Caco-2 (cell line): ENCODE measurements around the gene ADAMTS2. TPM values are rescaled to one million over a fixed set of nuclear protein-coding genes. Genes with fewer than 3 reads are reported as not detected.

Experiments used
- BruUV-seq: library from RNA; stranded (reverse); fragments of 400-500 nt; replicated peaks from 2 replicates; lab custom pipeline; 2021; lab: Mats Ljungman, UMichigan
- CTCF ChIA-PET: fragments of 300-600 bp; sonication (Branson Sonifier 250); formaldehyde crosslinking; loops from one replicate; lab custom pipeline; 2022; ENCODE audit warnings: antibody characterized with exemption; lab: Charles Lee
- POLR2A ChIA-PET: fragments of 300-600 bp; sonication (Branson Sonifier 250); formaldehyde crosslinking; loops from one replicate; lab custom pipeline; 2022; ENCODE audit warnings: antibody characterized with exemption; lab: Charles Lee
- DNase-seq, 2 experiments: peaks; one replicate each; pipeline versions ENCODE4 v3.0.0 to v3.0.0-alpha.2; 2020 to 2022
- H3K27me3 ChIP-seq: replicated peaks from 2 replicates; pipeline ENCODE4 v1.6.0; 2011; ENCODE audit warnings: low read length; ENCODE audit not compliant: control insufficient read depth, insufficient read depth
- H3K36me3 ChIP-seq: 2 replicates; pipeline ENCODE4 v1.5.1; 2011; ENCODE audit warnings: low read length; ENCODE audit not compliant: control insufficient read depth, insufficient read depth
- H3K4me1 ChIP-seq: fragments of 250-450 bp; sonication (Bioruptor Pico); 2 replicates; pipeline ENCODE4 v1.5.1; 2020; ENCODE audit warnings: mild to moderate bottlenecking
- H3K4me3 ChIP-seq: 2 replicates; pipeline ENCODE4 v1.5.1; 2011; ENCODE audit warnings: low read depth, mild to moderate bottlenecking, control low read depth, low read length
- H3K9me3 ChIP-seq: fragments of 250-450 bp; sonication (Bioruptor Pico); 2 replicates; pipeline ENCODE4 v1.5.1; 2020; ENCODE audit warnings: mild to moderate bottlenecking, moderate library complexity
- H3K27ac Mint-ChIP-seq: one replicate; pipeline ENCODE4 v1.8.0; 2022; ENCODE audit warnings: mixed read lengths; ENCODE audit not compliant: unreplicated experiment
- H3K27me3 Mint-ChIP-seq: one replicate; pipeline ENCODE4 v1.8.0; 2022; ENCODE audit warnings: mixed read lengths; ENCODE audit not compliant: insufficient read depth, unreplicated experiment
- H3K36me3 Mint-ChIP-seq: one replicate; pipeline ENCODE4 v1.8.0; 2022; ENCODE audit warnings: mild to moderate bottlenecking, mixed read lengths; ENCODE audit not compliant: insufficient read depth, unreplicated experiment
- H3K4me1 Mint-ChIP-seq: one replicate; pipeline ENCODE4 v1.8.0; 2022; ENCODE audit warnings: low read depth, mixed read lengths; ENCODE audit not compliant: unreplicated experiment
- H3K4me3 Mint-ChIP-seq: one replicate; pipeline ENCODE4 v1.8.0; 2022; ENCODE audit warnings: mild to moderate bottlenecking, moderate library complexity, mixed read lengths; ENCODE audit not compliant: unreplicated experiment
- H3K9me3 Mint-ChIP-seq: one replicate; pipeline ENCODE4 v1.8.0; 2022; ENCODE audit warnings: mixed read lengths; ENCODE audit not compliant: unreplicated experiment
- intact Hi-C: fragments of 100-400 bp; cut with micrococcal nuclease; formaldehyde crosslinking; loops from one replicate; pipeline ENCODE4 v1.10.0; 2022; ENCODE audit not compliant: unreplicated experiment
- total RNA-seq: library from RNA; stranded (reverse); gene quantifications from 2 replicates; pipeline ENCODE4 v1.2.3, GENCODE V29; 2022
- TF ChIP-seq, protein P1 (sequence below), 2 experiments: fragments of 200-600 bp in 1 of 2; IDR thresholded peaks; 1 replicate in 1 of 2; 2 replicates in 1 of 2; pipeline versions ENCODE4 v1.5.1 to v1.8.0; 2011 to 2022; ENCODE audit warnings: antibody characterized with exemption in 1 of 2, control low read depth in 1 of 2, inconsistent platforms in 1 of 2, low read depth in 1 of 2, low read length in 1 of 2, mild to moderate bottlenecking in 1 of 2, moderate library complexity in 1 of 2; ENCODE audit not compliant: insufficient read depth in 1 of 2, severe bottlenecking in 1 of 2, unreplicated experiment in 1 of 2

ADAMTS2 gene
- total RNA-seq, 1 experiment from 2014 or later, result 0.05 TPM

DNA sequence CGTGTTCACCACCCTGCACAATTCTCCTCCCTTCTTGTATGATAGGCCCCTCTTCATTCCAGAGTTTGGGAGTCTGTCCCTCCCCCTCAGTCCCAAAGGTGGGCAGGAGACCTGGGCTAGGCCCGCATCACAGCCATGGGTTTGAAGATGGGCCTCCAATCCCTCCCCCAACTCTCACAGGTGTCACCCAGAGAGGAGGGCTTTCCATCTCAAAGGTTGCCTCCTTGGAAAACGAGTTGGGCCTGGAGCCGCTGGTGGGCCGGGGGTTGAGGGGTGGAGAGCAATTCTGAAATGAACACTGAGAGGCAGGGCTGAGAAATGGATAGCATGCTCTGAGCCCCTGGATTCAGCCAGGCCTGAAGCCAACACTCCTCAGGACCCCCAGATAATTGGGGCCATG is 6.2 kb downstream of the ADAMTS2 start:
- TF ChIP-seq, protein P1, sequence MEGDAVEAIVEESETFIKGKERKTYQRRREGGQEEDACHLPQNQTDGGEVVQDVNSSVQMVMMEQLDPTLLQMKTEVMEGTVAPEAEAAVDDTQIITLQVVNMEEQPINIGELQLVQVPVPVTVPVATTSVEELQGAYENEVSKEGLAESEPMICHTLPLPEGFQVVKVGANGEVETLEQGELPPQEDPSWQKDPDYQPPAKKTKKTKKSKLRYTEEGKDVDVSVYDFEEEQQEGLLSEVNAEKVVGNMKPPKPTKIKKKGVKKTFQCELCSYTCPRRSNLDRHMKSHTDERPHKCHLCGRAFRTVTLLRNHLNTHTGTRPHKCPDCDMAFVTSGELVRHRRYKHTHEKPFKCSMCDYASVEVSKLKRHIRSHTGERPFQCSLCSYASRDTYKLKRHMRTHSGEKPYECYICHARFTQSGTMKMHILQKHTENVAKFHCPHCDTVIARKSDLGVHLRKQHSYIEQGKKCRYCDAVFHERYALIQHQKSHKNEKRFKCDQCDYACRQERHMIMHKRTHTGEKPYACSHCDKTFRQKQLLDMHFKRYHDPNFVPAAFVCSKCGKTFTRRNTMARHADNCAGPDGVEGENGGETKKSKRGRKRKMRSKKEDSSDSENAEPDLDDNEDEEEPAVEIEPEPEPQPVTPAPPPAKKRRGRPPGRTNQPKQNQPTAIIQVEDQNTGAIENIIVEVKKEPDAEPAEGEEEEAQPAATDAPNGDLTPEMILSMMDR (IDR thresholded peaks at IDR 0.05; ENCODE audit: insufficient read depth in 1 of 2, low read depth in 1 of 2, low read length in 1 of 2, severe bottlenecking in 1 of 2, unreplicated experiment in 1 of 2), result no peak
- intact Hi-C loops, result no loop called here
- Mint-ChIP-seq H3K36me3 (no peaks in the 10 kb centered on the region), H3K9me3 (no peaks in the 10 kb centered on the region), H3K27me3 (peaks cover 8% of the 10 kb centered on the region), H3K4me3 (no peak overlapping the region), H3K27ac (no peak overlapping the region), H3K4me1 (no peaks in the 10 kb centered on the region)
- H3K9me3 ChIP-seq, result no peaks in the 10 kb centered on the region
- peaks cover under 1% of the 10 kb centered on the region; the same call in 1 of the 2 replicates for H3K4me1 ChIP-seq
- no peak for DNase-seq
- POLR2A ChIA-PET, result no interaction called here
- H3K36me3 ChIP-seq, result no peaks in the 10 kb centered on the region
- no peaks in the 10 kb centered on the region for H3K27me3 ChIP-seq
- BruUV-seq, result no TSS peak
- no peak overlapping the region for H3K4me3 ChIP-seq
- CTCF ChIA-PET, result no interaction called here

DNA sequence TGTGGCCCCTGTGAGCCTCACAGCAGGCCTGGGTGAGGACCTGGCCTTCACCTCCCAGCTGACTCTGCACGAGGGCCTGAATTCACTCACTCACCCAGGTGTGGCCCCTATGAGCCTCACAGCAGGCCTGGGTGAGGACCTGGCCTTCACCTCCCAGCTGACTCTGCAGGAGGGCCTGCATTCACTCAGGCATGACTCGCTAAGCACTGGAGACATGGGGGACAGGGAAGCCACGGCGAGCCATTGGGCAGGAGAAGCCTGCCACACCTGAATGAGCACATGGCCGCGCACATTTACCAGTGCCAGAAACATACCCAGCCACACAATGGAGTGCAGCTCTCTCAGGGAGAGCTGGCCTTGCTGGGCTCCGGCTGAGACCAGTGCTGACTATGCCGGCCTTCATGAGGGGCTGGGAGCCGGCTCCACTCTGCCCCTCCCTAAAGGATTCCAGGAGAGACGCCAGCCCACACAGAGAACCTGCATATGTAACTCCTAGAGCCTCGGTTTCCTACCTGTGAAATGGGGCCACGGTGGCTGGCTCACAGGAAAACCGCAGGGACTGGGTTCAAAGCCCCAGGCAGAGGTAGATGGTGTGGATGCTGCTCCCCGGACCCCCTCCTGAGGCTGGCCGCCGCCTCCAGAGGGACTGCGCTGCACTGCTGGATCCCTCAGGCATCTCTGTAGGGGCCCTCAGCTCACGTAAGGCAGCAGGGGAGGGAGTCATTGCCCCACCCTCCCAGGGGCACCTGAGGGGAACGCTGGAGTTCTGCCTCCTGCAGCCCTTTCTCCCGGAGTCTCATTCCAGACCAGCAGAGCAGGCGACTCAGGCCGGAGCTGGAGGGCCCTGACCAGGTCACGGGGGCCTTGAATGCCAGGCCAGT is 7.2 kb downstream of the ADAMTS2 start:
- Histone ChIP-seq H3K4me3 (no peak overlapping the region), H3K4me1 (peaks cover 5% of the 10 kb centered on the region; the same call in 1 of the 2 replicates), H3K36me3 (no peaks in the 10 kb centered on the region), H3K27me3 (no peaks in the 10 kb centered on the region), H3K9me3 (no peaks in the 10 kb centered on the region)
- BruUV-seq, result no TSS peak
- Mint-ChIP-seq H3K36me3 (no peaks in the 10 kb centered on the region), H3K27ac (no peak overlapping the region), H3K4me1 (no peaks in the 10 kb centered on the region), H3K4me3 (no peak overlapping the region), H3K27me3 (peaks cover 4% of the 10 kb centered on the region), H3K9me3 (no peaks in the 10 kb centered on the region)
- CTCF ChIA-PET, result no interaction called here
- TF ChIP-seq, protein P1 (IDR thresholded peaks at IDR 0.05; ENCODE audit: insufficient read depth in 1 of 2, low read depth in 1 of 2, low read length in 1 of 2, severe bottlenecking in 1 of 2, unreplicated experiment in 1 of 2), result no peak
- POLR2A ChIA-PET, result no interaction called here
- DNase-seq, result no peak
- intact Hi-C loops, result no loop called here

DNA sequence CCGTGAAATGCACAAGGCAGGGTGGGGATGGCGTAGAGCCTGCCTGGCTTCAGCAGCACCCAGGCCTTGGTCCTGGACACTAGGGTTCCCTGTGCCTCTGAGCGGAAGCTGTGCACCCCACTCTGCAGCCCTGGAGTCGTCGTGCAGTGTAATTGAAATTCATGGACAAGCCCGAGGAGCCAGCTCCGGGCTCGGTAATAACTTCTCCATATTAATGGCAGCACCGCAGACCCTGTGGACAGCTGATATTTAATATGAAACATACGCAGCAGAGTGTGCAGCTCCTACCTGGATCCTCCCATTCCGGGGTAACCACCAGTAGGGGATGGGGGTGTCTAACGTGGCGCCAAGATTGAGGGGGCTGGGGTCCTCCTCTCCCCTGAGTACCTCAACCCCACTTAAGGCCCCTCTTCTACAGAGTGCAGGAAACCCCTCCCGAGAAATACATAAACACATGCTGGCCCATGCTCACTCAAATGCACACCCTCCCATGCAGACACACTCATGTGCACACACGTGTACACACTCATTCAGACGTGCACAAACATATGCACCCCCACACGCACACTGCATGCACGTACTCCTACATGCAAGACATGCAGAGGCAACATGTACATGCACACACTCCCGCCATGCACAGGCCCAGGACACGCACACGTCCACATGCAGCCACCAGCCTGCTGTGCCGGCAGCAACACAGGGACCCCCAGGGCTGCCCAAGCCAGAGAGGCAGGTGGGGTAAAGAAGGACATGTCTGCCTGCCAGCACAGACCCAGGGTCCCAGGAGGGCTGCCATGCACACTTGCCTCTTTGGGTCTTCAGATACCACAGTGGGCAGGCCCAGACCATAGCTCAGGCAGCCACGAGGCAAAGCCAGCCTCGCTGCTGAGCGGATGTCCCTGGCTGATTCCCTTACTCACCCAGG is 8.1 kb downstream of the ADAMTS2 start:
- Histone ChIP-seq H3K36me3 (no peaks in the 10 kb centered on the region), H3K27me3 (no peaks in the 10 kb centered on the region), H3K4me3 (no peak overlapping the region), H3K4me1 (peaks cover 5% of the 10 kb centered on the region; the same call in 1 of the 2 replicates), H3K9me3 (no peaks in the 10 kb centered on the region)
- POLR2A ChIA-PET, result interaction anchor here (0.6 kb wide), 1 partner anchor 286 kb away, joined by 3 read pairs; the partner anchor contains the start of gene HNRNPH1
- Mint-ChIP-seq H3K4me1 (no peaks in the 10 kb centered on the region), H3K4me3 (no peak overlapping the region), H3K27me3 (no peaks in the 10 kb centered on the region), H3K27ac (no peak overlapping the region), H3K9me3 (no peaks in the 10 kb centered on the region), H3K36me3 (no peaks in the 10 kb centered on the region)
- intact Hi-C loops, result no loop called here
- TF ChIP-seq, protein P1 (IDR thresholded peaks at IDR 0.05; ENCODE audit: insufficient read depth in 1 of 2, low read depth in 1 of 2, low read length in 1 of 2, severe bottlenecking in 1 of 2, unreplicated experiment in 1 of 2), result no peak
- no peak for DNase-seq
- CTCF ChIA-PET, result no interaction called here
- no TSS peak for BruUV-seq
